K562 (cell line): ENCODE results near the gene PACS2. TPM values are rescaled to one million over a fixed set of nuclear protein-coding genes. Genes with fewer than 3 reads are reported as not detected.
A peak's percentile ranks its signal among the peaks of the same experiment; 100 is the strongest.

ENCODE experiments used
- ATAC-seq: fragments of 200-7000 bp; cut with Tn5 transposase; 3 replicates; pipeline ENCODE4 v1.9.1; 2020; ENCODE audit warnings: moderate library complexity
- BruUV-seq: library from RNA; stranded (reverse); fragments of 400-500 nt; replicated peaks from 2 replicates; lab custom pipeline; 2021; lab: Mats Ljungman, UMichigan
- CTCF ChIA-PET: fragments of 300-600 bp; formaldehyde crosslinking; extraction: SDS; loops from one replicate; lab custom pipeline; 2021; ENCODE audit warnings: low intra/inter-chr PET ratio; lab: Yijun Ruan, JAX
- POLR2A ChIA-PET: fragments of 300-600, 350-650 bp; sonication (Branson Sonifier 250); formaldehyde crosslinking; extraction: SDS; loops from one replicate; lab custom pipeline; 2021; ENCODE audit warnings: antibody characterized with exemption, inconsistent platforms; lab: Yijun Ruan, JAX
- DNase-seq, 4 experiments: peaks; one replicate each; pipeline versions ENCODE4 v3.0.0 to v3.0.0-alpha.2; 2011 to 2018; ENCODE audit warnings: low spot score in 3 of 4, mixed read lengths in 3 of 4; ENCODE audit errors: extremely low read depth in 1 of 4
- FAIRE-seq: peaks from 2 replicates; lab custom pipeline; 2011; peaks lifted over from hg19 to GRCh38; lab: Jason Lieb, UNC
- H2AFZ ChIP-seq: 2 replicates; pipeline ENCODE4 v1.6.0; 2011; ENCODE audit warnings: low read depth, low read length, control low read depth, inconsistent platforms
- H3K27ac ChIP-seq: fragments of 200-600 bp; 3 replicates; pipeline ENCODE4 v1.8.0; 2011; ENCODE audit warnings: low read depth, mild to moderate bottlenecking, control low read depth, inconsistent platforms, low read length, moderate library complexity, mixed read lengths; ENCODE audit errors: extremely low read depth
- H3K27me3 ChIP-seq, 2 experiments: fragments of 300-600 bp in 1 of 2; 2 replicates in 1 of 2; 3 replicates in 1 of 2; pipeline versions ENCODE4 v1.6.0 to v1.8.0; 2011; ENCODE audit warnings: inconsistent platforms in 2 of 2, low read length in 2 of 2, mild to moderate bottlenecking in 1 of 2, mixed read lengths in 1 of 2, moderate library complexity in 1 of 2; ENCODE audit not compliant: control insufficient read depth in 2 of 2, insufficient read depth in 2 of 2
- H3K36me3 ChIP-seq: fragments of 300-600 bp; 3 replicates; pipeline ENCODE4 v1.8.0; 2011; ENCODE audit warnings: mild to moderate bottlenecking, low read length, inconsistent platforms; ENCODE audit not compliant: control insufficient read depth, insufficient read depth
- H3K4me1 ChIP-seq, 2 experiments: fragments of 200-600 bp in 1 of 2; replicated peaks in 1 of 2; 2 replicates in 1 of 2; 3 replicates in 1 of 2; pipeline versions ENCODE4 v1.5.1 to v1.8.0; 2011; ENCODE audit warnings: inconsistent platforms in 2 of 2, low read length in 2 of 2, mild to moderate bottlenecking in 1 of 2, mixed read lengths in 1 of 2, moderate library complexity in 1 of 2; ENCODE audit not compliant: control insufficient read depth in 2 of 2, insufficient read depth in 2 of 2
- H3K4me2 ChIP-seq: 2 replicates; pipeline ENCODE4 v1.6.1; 2011; ENCODE audit warnings: low read length, control low read depth, inconsistent platforms, mixed read lengths; ENCODE audit not compliant: insufficient read depth
- H3K4me3 ChIP-seq: fragments of 200-600 bp; sonication (generic), shearing (Covaris generic); 2 replicates; pipeline ENCODE4 v1.5.1; 2016; ENCODE audit warnings: control low read depth, inconsistent platforms
- H3K79me2 ChIP-seq: fragments of 200-600 bp; 3 replicates; pipeline ENCODE4 v1.8.0; 2011; ENCODE audit warnings: low read length, inconsistent platforms; ENCODE audit not compliant: control insufficient read depth, insufficient read depth
- H3K9ac ChIP-seq, 2 experiments: 2 replicates each; pipeline versions ENCODE4 v1.6.0 to v1.6.1; 2011; ENCODE audit warnings: low read depth in 2 of 2, low read length in 2 of 2, control low read depth in 1 of 2, inconsistent platforms in 1 of 2, mild to moderate bottlenecking in 1 of 2, mixed read lengths in 1 of 2; ENCODE audit not compliant: insufficient read depth in 1 of 2
- H3K9me1 ChIP-seq: one replicate; pipeline ENCODE4 v1.6.0; 2011; ENCODE audit warnings: inconsistent platforms, mild to moderate bottlenecking, low read length, moderate library complexity; ENCODE audit not compliant: control insufficient read depth, insufficient read depth
- H3K9me3 ChIP-seq: replicated peaks from 2 replicates; pipeline ENCODE4 v1.5.1; 2011; ENCODE audit warnings: low read depth, low read length, inconsistent platforms; ENCODE audit not compliant: control insufficient read depth, insufficient read depth
- H4K20me1 ChIP-seq: replicated peaks from 2 replicates; pipeline ENCODE4 v1.6.1; 2011; ENCODE audit warnings: low read length, inconsistent platforms, mixed read lengths; ENCODE audit not compliant: control insufficient read depth, insufficient read depth
- BMI1 ChIP-seq: fragments of 150-350 bp; IDR thresholded peaks from 2 replicates; pipeline ENCODE4 v1.6.1; 2014; ENCODE audit warnings: low read length
- CBX8 ChIP-seq: fragments of 200-600 bp; sonication (generic); IDR thresholded peaks from 2 replicates; pipeline ENCODE4 v1.6.1; 2012; ENCODE audit warnings: borderline replicate concordance, mixed run types, low read depth, mild to moderate bottlenecking, moderate library complexity, mixed read lengths, low read length, control low read depth, inconsistent platforms; ENCODE audit not compliant: poor library complexity, severe bottlenecking; ENCODE audit errors: extremely low read depth
- CC2D1A ChIP-seq: fragments of 450-650 bp; IDR thresholded peaks from 2 replicates; pipeline ENCODE4 v1.6.1; 2017; ENCODE audit warnings: mild to moderate bottlenecking
- CHD2 ChIP-seq: IDR thresholded peaks from 2 replicates; pipeline ENCODE4 v1.6.1; 2011; ENCODE audit warnings: low read depth, low read length
- ESRRB ChIP-seq: fragments of 250-450 bp; sonication (Bioruptor Pico); IDR thresholded peaks from 2 replicates; pipeline ENCODE4 v1.5.0; 2020; ENCODE audit warnings: mild to moderate bottlenecking, moderate library complexity, borderline replicate concordance
- PHF20 ChIP-seq: fragments of 450-650 bp; IDR thresholded peaks from 2 replicates; pipeline ENCODE4 v1.6.1; 2018; ENCODE audit not compliant: partially characterized antibody
- SMAD4 ChIP-seq: fragments of 250-450 bp; sonication (Bioruptor Pico); conservative IDR thresholded peaks from 2 replicates; pipeline ENCODE4 v1.8.0; 2021; ENCODE audit warnings: inconsistent platforms, mild to moderate bottlenecking, moderate library complexity
- SRF ChIP-seq, 2 experiments: fragments of 250-450, 450-650 bp in 1 of 2; sonication (Bioruptor Pico) in 1 of 2; sonication (generic) in 1 of 2; formaldehyde crosslinking; IDR thresholded peaks; 2 replicates each; pipeline versions ENCODE4 v1.5.0 to v1.5.1; 2020 to 2022; ENCODE audit warnings: mild to moderate bottlenecking in 1 of 2, missing genetic modification reagents in 1 of 2
- ZNF121 ChIP-seq: sonication (generic); formaldehyde crosslinking; conservative IDR thresholded peaks from 2 replicates; pipeline ENCODE4 v1.8.0; 2022; ENCODE audit warnings: missing genetic modification reagents
- ZNF282 ChIP-seq: sonication (generic); formaldehyde crosslinking; IDR thresholded peaks from 2 replicates; pipeline ENCODE4 v1.8.1; 2023; ENCODE audit warnings: missing genetic modification reagents
- ZNF408 ChIP-seq: fragments of 250-450 bp; sonication (Bioruptor Pico); IDR thresholded peaks from 2 replicates; pipeline ENCODE4 v1.4.0; 2020; ENCODE audit warnings: low read depth, mild to moderate bottlenecking, moderate library complexity
- ZNF76 ChIP-seq: fragments of 250-450 bp; sonication (Bioruptor Pico); IDR thresholded peaks from 2 replicates; pipeline ENCODE4 v1.4.0; 2020; ENCODE audit warnings: mild to moderate bottlenecking, moderate library complexity, borderline replicate concordance
- WGBS: fragments of 100-300 bp; shearing (Covaris generic); methylation state at CpG from one replicate; pipeline ENCODE4 v1.1.6; 2016; ENCODE audit warnings: low coverage, mixed read lengths; ENCODE audit not compliant: insufficient coverage; ENCODE audit errors: missing lambda C conversion rate; 5-methylcytosine and 5-hydroxymethylcytosine counted together
- in situ Hi-C: fragments of 300-500 bp; cut with MboI; formaldehyde crosslinking; loops from 4 replicates; pipeline ENCODE4 v1.15.0; 2018; ENCODE audit warnings: inconsistent platforms, mixed read lengths
- intact Hi-C: fragments of 100-400 bp; cut with micrococcal nuclease; formaldehyde crosslinking; loops from 2 replicates; pipeline ENCODE4 v1.14.2; 2022
- polyA plus RNA-seq, 8 experiments: library from polyadenylated mRNA; depleted of rRNA in 4 of 8; stranded (reverse) in 5 of 8; unstranded in 3 of 8; fragments of >200 nt; fragmentation: Nextera tagmentation in 2 of 8; fragmentation: Illumina TruSeq in 1 of 8; extraction: Ambion mirVana in 2 of 8; extraction: Trizol in 1 of 8; gene quantifications; 2 replicates each; pipeline versions ENCODE4 v1.2.1 to v1.2.3, GENCODE V29; 2011 to 2014; ENCODE audit warnings: inconsistent platforms in 1 of 8, missing spikeins in 1 of 8
- total RNA-seq, 7 experiments: library from RNA; depleted of rRNA in 6 of 7; stranded (reverse); fragments of >200 nt in 6 of 7; fragmentation: Illumina TruSeq in 2 of 7; extraction: Trizol in 2 of 7; gene quantifications; 2 replicates each; pipeline versions ENCODE4 v1.2.1 to v1.2.3, GENCODE V29; 2011 to 2021; ENCODE audit warnings: low replicate concordance in 1 of 7
- TF ChIP-seq, protein P1 (sequence below): fragments of 250-450 bp; sonication (Bioruptor Pico); IDR thresholded peaks from 2 replicates; pipeline ENCODE4 v1.5.0; 2020; ENCODE audit warnings: mild to moderate bottlenecking
- TF ChIP-seq, protein P2 (sequence below): fragments of 450-650 bp; formaldehyde crosslinking; IDR thresholded peaks from 2 replicates; pipeline ENCODE4 v1.4.0; 2020; ENCODE audit warnings: mild to moderate bottlenecking, moderate library complexity
- TF ChIP-seq, protein P3 (sequence below): fragments of 450-650 bp; IDR thresholded peaks from 2 replicates; pipeline ENCODE4 v1.6.1; 2016; ENCODE audit warnings: low read depth, mild to moderate bottlenecking, moderate library complexity
- TF ChIP-seq, protein P4 (sequence below): fragments of 450-650 bp; IDR thresholded peaks from 2 replicates; pipeline ENCODE4 v1.6.1; 2018; ENCODE audit warnings: mild to moderate bottlenecking, low read depth; ENCODE audit not compliant: partially characterized antibody

The PACS2 gene
- total and polyA plus RNA-seq, 9 of the 15 experiments (the other 6 are each of a cell fraction or from before 2014, with no cell fraction given), result 0.11 to 20.8 (median 9.9) TPM

DNA sequence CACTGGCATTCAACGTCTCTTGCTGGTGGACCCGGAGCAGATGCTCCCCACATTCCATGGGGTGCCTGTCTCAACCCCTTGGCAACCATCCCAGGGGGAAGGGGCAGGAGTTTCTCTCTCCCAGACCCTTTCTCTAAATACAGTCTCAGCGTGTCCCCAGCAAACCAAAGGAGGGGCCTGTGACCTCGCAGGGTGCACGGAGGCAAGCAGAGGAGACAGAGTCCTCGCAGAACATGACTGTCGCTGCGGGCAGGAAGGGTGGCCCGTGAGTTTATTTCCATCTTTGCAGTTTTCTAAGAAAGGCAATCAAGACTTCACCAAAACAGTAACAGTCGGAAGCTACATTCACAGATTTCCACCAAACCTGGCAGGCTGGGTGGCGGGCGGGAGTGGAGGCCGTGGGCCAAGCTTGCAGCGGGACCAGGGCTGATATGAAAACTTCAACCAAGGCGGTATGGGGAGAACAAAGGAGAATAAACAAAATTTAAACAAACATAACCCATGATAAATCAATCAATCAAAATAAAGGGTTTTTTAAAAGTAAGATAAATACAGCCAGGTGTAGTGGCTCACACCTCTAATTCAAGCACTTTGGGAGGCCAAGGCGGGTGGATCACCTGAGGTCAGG is 32.3 kb upstream of the PACS2 start:
- ChIA-PET CTCF (no interaction called here), POLR2A (no interaction called here)
- intact Hi-C loops (loop anchor here (1.0 to 5.0 kb wide), 2 partner anchors 80 to 192 kb away; no protein-coding TSS in a partner anchor), in situ Hi-C loops (loop anchor here (10.0 kb wide), 1 partner anchor 187 kb away; no protein-coding TSS in a partner anchor)
- Histone ChIP-seq H3K79me2 (peaks cover 6% of the 10 kb centered on the region; the same call in 2 of the 3 replicates), H3K4me3 (no peak overlapping the region), H3K9me1 (no peaks in the 10 kb centered on the region), H3K4me1 (peaks cover 0 to 9% of the 10 kb centered on the region in 2 experiments; a peak in 2 of 5 replicates), H3K27me3 (no peaks in the 10 kb centered on the region), H3K9me3 (no peaks in the 10 kb centered on the region), H3K27ac (no peak overlapping the region), H3K9ac (peak overlapping the region in 1 of 2 experiments; percentile 28; a peak in 1 of 4 replicates), H4K20me1 (peaks cover 4% of the 10 kb centered on the region; the same call in 1 of the 2 replicates), H3K36me3 (peaks cover 3% of the 10 kb centered on the region; the same call in 1 of the 3 replicates), H3K4me2 (no peak overlapping the region), H2AFZ (no peak overlapping the region)
- BruUV-seq, result no TSS peak
- 60% methylated on average over 12 of the region's 16 CpGs for whole genome bisulfite sequencing
- DNase-seq (no peak), FAIRE-seq (no peak), ATAC-seq (no peak)
- TF ChIP-seq ZNF76 (CRISPR knock-in tag) (no peak), ESRRB (no peak), ZNF121 (CRISPR knock-in tag) (no peak), SRF (CRISPR knock-in tag; IDR thresholded peaks at IDR 0.05) (no peak), ZNF408 (CRISPR knock-in tag) (no peak), CC2D1A (no peak), ZNF282 (CRISPR knock-in tag) (no peak), CBX8 (no peak), CHD2 (no peak), BMI1 (no peak), SMAD4 (CRISPR knock-in tag) (no peak), PHF20 (no peak)
- TF ChIP-seq, protein P1, sequence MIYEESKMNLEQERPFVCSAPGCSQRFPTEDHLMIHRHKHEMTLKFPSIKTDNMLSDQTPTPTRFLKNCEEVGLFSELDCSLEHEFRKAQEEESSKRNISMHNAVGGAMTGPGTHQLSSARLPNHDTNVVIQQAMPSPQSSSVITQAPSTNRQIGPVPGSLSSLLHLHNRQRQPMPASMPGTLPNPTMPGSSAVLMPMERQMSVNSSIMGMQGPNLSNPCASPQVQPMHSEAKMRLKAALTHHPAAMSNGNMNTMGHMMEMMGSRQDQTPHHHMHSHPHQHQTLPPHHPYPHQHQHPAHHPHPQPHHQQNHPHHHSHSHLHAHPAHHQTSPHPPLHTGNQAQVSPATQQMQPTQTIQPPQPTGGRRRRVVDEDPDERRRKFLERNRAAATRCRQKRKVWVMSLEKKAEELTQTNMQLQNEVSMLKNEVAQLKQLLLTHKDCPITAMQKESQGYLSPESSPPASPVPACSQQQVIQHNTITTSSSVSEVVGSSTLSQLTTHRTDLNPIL (CRISPR knock-in tag), result no peak
- TF ChIP-seq, protein P2, sequence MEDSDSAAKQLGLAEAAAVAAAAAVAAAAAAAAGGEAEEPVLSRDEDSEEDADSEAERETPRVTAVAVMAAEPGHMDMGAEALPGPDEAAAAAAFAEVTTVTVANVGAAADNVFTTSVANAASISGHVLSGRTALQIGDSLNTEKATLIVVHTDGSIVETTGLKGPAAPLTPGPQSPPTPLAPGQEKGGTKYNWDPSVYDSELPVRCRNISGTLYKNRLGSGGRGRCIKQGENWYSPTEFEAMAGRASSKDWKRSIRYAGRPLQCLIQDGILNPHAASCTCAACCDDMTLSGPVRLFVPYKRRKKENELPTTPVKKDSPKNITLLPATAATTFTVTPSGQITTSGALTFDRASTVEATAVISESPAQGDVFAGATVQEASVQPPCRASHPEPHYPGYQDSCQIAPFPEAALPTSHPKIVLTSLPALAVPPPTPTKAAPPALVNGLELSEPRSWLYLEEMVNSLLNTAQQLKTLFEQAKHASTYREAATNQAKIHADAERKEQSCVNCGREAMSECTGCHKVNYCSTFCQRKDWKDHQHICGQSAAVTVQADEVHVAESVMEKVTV (CRISPR knock-in tag), result no peak
- TF ChIP-seq, protein P3, sequence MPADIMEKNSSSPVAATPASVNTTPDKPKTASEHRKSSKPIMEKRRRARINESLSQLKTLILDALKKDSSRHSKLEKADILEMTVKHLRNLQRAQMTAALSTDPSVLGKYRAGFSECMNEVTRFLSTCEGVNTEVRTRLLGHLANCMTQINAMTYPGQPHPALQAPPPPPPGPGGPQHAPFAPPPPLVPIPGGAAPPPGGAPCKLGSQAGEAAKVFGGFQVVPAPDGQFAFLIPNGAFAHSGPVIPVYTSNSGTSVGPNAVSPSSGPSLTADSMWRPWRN, result no peak
- TF ChIP-seq, protein P4, sequence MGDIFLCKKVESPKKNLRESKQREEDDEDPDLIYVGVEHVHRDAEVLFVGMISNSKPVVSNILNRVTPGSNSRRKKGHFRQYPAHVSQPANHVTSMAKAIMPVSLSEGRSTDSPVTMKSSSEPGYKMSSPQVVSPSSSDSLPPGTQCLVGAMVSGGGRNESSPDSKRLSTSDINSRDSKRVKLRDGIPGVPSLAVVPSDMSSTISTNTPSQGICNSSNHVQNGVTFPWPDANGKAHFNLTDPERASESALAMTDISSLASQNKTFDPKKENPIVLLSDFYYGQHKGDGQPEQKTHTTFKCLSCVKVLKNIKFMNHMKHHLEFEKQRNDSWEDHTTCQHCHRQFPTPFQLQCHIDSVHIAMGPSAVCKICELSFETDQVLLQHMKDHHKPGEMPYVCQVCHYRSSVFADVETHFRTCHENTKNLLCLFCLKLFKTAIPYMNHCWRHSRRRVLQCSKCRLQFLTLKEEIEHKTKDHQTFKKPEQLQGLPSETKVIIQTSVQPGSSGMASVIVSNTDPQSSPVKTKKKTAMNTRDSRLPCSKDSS, result no peak
